ENCODE results near the gene CMTM2.
"Not testable (repeated sequence)": the region's sequence is repeated elsewhere in the genome, so short reads cannot be mapped to it uniquely, and the experiment has no call there.

The CMTM2 gene

GRCh38 chr16:66553223-66553622 lies 26.0 kb upstream of the CMTM2 start:
- no peak for DNase-seq

- no peak for DNase-seq
Observed at GRCh38 chr16:66554021-66554420, 25.2 kb upstream of the CMTM2 start.

- DNase-seq, result no peak
Observed at GRCh38 chr16:66554495-66554894, 24.8 kb upstream of the CMTM2 start.

GRCh38 chr16:66560107-66560506 lies 19.2 kb upstream of the CMTM2 start:
- no peak for DNase-seq

- no peak for DNase-seq
Observed at GRCh38 chr16:66561381-66562080, 17.7 kb upstream of the CMTM2 start.

GRCh38 chr16:66562409-66562808 lies 16.9 kb upstream of the CMTM2 start:
- DNase-seq, result no peak

DNA sequence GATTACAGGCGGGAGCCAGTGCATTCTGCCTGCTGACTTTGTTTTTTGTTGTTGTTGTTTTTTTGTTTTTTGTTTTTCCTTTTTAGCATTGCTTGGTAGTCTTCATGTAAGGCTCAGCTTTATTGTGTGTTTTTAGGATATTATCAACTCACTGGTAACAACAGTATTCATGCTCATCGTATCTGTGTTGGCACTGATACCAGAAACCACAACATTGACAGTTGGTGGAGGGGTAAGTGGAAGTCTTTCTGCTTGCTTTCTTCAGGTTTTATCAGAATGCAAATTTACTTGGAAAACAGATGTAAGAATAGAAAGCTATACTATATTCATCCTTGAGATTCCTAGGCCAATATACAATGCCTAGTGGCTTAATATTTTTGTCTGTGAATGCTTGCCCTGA lies 16.3 kb upstream of the CMTM2 start:
- no peak for DNase-seq

DNA sequence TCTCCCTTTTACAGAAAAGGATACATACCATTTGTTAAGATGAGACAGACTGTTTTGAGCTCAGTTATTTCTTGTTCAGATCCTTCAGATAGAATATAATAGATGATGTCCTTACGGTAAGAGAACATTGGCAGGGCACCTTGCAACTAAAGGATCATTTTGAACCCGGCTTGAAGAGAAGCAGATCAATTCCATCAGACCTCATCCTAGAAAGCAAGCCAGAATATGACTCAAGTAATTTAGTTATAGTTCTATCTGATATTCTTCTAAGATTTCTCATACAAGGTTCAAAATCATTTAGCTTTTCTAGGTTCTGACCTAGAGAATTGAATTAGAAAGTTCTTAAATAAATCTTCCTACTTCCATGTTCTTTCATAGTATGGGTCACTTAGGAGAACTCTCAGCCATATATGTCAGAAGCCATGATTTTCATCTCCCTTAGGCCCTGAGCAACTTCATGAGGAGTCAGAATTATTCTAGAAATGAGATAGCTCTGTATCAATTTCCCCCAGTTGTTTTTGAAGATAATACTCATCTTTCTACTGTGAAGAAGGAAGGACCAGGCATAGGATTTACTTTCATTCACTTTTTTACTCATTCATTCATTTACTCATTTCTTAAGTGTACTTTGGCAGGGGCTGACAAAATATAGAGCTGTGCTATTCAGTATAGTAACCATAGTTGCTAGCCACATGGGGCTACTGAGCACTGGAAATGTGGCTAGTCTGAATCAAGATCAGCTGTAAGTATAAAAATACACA lies 15.5 kb upstream of the CMTM2 start:
- no peak for DNase-seq

DNA sequence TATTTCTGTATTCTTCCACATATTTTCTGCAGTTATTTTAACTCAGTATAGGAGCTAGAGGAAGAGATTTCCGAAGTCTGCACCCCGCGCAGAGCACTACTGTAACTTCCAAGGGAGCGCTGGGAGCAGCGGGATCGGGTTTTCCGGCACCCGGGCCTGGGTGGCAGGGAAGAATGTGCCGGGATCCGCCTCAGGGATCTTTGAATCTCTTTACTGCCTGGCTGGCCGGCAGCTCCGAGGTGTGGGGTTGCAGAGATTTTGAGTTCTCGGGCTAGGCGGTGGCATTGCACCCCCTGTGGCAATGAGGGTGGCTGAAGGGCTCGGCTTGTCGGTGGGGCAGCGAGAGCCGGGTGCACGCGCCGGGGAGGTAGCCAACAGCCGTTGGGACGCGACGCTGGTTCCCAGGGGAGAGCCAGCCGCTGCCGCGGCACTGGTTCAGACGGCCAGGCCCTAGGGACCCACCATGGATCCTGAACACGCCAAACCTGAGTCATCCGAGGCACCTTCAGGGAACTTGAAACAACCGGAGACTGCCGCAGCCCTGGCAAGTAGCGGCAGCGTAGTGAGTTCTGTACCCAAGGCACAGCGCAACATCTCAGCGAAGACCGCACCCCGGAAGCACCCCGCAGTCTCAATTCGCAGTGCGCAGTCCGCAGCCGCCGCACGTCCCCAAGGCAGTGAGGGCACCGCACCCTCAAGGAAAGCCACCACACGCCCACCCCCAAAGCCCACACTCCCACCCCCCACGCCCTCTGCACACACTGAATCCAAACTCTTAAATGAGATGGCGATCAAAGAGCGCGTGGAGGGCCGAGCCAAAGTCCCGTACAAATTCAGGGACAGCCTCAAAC lies 13.0 kb upstream of the CMTM2 start, which contains the start of gene CMTM1:
Gene CMTM1 (plus strand): TSS at position 389 of the 851 bp plus-strand sequence. CDS start 75 bp downstream, at position 464.
- DNase-seq, result no peak

- DNase-seq, result not testable (repeated sequence)
Observed at GRCh38 chr16:66567270-66567669, 12.0 kb upstream of the CMTM2 start.

- no peak for DNase-seq
Observed at GRCh38 chr16:66568355-66568754, 10.9 kb upstream of the CMTM2 start.

- no peak for DNase-seq
Observed at GRCh38 chr16:66569131-66569530, 10.1 kb upstream of the CMTM2 start.

- DNase-seq, result no peak
Observed at GRCh38 chr16:66569827-66570405, 9.3 kb upstream of the CMTM2 start.

DNA sequence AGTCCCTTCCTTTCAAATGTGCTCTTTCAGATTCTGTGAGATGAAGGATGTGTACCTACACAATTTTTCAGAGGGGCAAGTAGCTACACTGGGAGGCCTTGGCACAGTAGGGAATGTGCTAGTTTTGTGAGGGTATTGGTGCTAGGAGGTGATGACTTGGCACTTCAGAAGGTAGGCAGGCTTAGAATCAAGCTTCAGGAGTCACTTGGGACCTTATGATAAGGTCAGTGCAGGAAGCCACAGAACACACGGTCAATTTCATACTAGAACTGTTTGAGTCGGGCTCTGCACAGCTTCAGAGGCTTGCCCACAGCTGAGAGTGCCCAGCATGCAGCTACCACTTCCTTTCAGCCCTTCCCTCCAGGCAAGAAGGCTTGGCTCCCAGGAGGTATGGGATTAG lies 6.9 kb upstream of the CMTM2 start:
- DNase-seq, result peak; percentile 66

DNA sequence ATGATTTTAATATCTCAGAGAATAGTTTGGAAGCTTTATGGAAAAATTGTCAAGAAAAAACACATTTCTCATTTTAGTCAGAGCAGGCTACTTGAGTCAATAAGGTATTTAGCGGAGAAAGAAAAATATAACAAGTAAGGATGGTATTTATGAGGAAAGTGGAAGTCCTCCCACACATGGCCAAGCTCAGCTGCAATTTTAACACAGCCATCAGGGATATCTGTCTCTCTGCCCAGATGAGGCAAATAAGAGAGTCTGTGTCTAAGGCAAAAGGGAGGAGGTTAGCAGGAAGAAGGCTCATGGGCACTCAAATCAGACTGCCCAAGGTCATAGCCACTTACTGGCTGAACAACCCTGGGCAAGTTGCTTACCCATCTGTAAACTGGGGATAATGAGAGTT lies 5.2 kb upstream of the CMTM2 start:
- DNase-seq, result no peak

DNA sequence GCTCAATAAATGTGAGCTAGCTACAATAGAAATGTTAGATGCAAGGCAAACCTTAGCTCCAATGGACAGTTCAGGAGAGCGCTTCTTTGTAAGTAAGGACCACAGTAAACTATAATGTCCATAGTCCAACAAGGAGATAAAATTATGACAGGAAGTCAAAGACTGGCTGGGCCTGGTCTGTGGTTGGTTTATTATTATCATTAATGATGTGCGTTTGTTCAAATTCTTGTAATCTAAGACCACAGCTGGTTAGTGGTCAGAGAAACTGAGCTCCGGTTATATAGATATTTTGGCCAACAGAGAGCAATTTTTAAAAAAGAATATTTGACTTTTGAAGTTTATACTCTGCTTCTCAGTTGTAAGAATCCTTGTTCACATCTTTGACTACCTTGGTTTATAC lies 4.7 kb upstream of the CMTM2 start:
- DNase-seq, result no peak

GRCh38 chr16:66575060-66575459 lies 4.2 kb upstream of the CMTM2 start:
- no peak for DNase-seq

DNA sequence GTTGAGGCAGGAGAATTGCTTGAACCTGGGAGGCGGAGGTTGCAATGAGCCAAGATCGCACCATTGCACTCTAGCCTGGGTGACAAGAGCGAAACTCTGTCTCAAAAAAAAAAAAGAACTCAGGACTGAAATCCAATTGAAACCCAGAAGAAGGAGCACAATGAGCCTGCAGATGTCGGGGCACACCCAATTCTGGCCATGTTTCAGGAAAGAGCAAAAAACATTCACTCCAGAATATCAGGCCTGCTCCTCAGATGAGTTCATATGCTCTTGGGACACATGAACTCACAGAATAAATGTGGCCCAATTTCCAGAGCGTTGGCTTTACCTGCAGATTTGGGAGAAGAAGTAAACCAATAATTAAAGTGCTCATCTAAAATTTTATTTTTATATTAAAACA lies 3.0 kb upstream of the CMTM2 start:
- DNase-seq, result no peak

DNA sequence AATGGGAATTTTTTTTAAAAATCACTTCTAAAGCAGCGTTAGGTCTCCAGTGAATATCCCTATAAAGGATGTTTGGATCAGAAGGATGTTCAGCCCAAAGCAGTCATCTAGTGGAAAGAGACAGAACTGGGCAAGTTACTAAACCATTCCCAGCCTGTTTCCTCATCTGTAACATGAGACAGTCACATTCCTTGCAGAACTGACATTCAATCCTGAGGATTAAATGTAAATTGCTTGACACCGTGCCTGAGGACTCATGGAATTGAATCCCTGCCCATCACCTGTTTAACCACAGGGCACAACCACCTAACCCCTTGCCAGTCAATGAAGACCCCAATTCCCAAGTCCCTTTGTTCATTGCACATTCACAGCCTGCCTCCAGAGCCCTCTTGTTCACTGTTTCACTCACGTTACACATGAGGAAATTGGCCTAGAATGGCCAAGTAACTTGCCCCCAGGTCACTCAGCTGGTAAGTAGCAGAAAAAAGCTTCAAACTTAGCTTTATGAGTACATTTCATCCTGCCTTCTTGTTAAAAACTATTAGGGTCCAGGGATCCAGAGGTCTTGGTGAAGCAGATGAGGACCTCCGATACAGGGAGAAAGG lies 1.4 kb downstream of the CMTM2 start:
- DNase-seq, result no peak

DNA sequence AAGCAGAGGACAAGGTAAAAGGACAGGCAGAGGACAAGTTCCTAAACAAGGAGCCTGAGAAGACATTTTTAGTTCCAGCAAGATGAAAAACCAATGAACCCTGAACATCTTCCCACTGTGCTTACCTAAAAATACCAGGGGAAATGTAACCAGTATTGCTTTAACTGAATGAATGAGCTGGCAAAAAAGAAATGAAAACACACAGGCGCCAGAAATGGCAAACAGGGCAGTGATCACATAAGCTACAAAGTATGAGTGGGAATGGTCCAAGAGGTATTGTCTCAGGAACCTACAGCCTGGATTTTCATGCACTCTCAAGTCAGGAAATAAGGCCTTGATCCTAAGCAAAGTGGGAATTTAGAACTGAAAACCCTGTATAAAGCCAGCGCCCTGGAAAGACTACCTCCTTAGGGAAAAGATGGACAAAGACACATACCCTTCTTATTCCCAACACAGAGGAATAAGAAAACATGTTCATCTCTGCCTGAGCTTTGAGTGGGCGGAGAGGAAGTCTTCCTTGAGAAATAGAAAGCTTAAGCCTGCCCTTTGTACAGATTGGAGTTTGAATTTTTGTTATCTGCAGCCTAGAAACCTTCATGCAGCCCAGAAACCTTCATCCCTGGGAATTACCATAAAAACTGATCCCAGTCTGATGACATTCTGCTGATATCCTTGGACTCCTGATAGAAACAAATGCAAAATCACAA lies 2.1 kb downstream of the CMTM2 start:
- DNase-seq, result no peak

GRCh38 chr16:66585481-66586239 lies 6.4 kb downstream of the CMTM2 start:
- DNase-seq, result peak; percentile 73
